ENCODE results near the gene SCGN.

GRCh38 chr6:25660512-25660911, 8.5 kb downstream of the SCGN start:
- TF ChIP-seq, protein P1, sequence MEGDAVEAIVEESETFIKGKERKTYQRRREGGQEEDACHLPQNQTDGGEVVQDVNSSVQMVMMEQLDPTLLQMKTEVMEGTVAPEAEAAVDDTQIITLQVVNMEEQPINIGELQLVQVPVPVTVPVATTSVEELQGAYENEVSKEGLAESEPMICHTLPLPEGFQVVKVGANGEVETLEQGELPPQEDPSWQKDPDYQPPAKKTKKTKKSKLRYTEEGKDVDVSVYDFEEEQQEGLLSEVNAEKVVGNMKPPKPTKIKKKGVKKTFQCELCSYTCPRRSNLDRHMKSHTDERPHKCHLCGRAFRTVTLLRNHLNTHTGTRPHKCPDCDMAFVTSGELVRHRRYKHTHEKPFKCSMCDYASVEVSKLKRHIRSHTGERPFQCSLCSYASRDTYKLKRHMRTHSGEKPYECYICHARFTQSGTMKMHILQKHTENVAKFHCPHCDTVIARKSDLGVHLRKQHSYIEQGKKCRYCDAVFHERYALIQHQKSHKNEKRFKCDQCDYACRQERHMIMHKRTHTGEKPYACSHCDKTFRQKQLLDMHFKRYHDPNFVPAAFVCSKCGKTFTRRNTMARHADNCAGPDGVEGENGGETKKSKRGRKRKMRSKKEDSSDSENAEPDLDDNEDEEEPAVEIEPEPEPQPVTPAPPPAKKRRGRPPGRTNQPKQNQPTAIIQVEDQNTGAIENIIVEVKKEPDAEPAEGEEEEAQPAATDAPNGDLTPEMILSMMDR (IDR thresholded peaks at IDR 0.05) = no peak
- no peak for TF ChIP-seq POLR2A (IDR thresholded peaks at IDR 0.05)
